ENCODE data around the gene IGLL5. TPM values are rescaled to one million over a fixed set of nuclear protein-coding genes. Genes with fewer than 3 reads are reported as not detected.

Gene IGLL5
- total RNA-seq, 1 donor from 2014 or later, result not detected

DNA sequence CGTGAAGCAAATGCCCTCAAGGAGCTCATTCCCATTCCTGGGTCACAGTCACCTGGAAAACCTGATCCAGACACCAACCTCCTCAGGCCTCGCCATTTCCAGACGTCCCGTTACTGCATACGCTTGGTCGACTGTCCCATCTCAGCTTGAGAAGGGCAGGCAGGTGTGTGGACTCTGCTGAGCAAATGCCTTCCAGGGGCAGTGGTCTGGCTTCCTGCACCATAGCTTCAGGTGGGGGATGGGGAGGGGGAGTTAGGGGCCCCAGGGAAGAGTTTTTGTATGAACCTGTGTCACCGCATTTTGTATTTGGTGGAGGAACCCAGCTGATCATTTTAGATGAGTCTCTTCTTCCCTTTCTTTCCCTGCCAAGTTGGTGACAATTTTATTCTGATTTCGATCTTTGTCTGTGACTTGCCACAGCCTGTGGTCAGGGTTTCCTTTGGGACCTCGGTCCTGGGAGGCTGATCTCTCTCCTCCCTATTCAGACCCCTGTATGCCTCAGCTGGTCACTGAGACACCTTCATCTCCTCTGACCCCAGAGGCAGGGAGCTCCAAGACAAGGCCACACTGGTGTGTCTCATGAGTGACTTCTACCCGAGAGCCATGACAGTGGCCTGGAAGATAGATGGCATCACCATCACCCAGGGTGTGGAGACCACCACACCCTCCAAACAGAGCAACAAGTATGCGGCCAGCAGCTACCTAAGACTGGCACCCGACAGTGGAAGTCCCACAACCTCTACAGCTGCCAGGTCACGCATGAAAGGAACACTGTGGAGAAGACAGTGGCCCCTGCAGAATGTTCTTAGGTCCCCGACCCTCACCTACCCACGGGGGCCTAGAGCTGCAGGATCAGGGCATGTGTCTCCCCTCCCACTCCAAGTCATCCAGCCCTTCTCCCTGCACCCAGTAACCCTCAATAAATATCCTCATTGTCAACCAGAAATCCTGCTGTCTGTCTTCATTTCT lies 22.9 kb downstream of the IGLL5 start:
- Histone ChIP-seq H3K4me3 (ENCODE audit: low read depth, low read length) (no peak overlapping the region), H3K27me3 (ENCODE audit: control insufficient read depth, insufficient read depth, low read length) (no peaks in the 10 kb centered on the region), H3K36me3 (ENCODE audit: control insufficient read depth, insufficient read depth, low read length) (no peaks in the 10 kb centered on the region)
- no peak for FAIRE-seq
- TF ChIP-seq, protein P1, sequence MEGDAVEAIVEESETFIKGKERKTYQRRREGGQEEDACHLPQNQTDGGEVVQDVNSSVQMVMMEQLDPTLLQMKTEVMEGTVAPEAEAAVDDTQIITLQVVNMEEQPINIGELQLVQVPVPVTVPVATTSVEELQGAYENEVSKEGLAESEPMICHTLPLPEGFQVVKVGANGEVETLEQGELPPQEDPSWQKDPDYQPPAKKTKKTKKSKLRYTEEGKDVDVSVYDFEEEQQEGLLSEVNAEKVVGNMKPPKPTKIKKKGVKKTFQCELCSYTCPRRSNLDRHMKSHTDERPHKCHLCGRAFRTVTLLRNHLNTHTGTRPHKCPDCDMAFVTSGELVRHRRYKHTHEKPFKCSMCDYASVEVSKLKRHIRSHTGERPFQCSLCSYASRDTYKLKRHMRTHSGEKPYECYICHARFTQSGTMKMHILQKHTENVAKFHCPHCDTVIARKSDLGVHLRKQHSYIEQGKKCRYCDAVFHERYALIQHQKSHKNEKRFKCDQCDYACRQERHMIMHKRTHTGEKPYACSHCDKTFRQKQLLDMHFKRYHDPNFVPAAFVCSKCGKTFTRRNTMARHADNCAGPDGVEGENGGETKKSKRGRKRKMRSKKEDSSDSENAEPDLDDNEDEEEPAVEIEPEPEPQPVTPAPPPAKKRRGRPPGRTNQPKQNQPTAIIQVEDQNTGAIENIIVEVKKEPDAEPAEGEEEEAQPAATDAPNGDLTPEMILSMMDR (IDR thresholded peaks at IDR 0.05; ENCODE audit: insufficient read depth, low read length, severe bottlenecking), result no peak
- DNase-seq (ENCODE audit: low read depth), result no peak

DNA sequence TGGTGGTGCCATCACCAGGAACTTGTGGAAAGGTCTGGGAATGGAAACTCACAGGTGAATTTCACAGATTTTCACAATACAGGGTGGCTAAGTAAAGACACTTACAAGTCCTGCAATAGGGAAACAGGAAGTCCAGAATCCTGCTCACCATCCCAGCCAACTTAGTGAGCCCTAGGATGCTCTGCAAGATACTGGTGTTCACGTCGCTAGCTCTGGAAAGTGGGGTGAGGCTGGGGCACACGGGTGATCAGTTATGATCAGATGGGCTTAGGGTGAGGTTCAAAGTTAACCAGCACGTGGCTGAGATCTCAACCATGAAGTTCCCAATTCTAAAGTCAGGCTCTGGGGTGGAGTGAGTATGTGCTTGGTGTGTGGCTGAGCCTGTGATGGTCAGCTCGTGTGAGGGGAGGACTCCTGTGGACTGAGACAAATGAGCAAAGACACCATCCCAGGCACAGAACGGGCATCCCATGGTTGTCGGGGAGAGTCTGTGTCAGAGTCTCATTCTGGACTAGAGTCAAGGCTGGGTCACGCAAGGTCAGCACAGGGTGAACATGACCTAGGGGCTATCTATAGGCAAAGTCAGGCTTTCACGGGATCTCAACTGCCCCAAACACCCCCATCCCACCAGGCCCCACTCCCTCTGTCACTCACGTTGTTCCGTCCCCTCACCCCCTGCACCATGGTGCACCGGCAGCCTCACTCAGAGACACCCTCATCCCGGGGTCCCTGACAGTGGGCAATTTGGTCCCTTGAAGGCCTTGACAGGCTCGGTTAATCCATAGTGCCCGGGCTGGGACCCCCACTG lies 23.9 kb downstream of the IGLL5 start:
- FAIRE-seq, result peak; percentile 52
- no peaks in the 10 kb centered on the region for H3K27me3 ChIP-seq (ENCODE audit: control insufficient read depth, insufficient read depth, low read length)
- TF ChIP-seq, protein P1 (IDR thresholded peaks at IDR 0.05; ENCODE audit: insufficient read depth, low read length, severe bottlenecking), result no peak

DNA sequence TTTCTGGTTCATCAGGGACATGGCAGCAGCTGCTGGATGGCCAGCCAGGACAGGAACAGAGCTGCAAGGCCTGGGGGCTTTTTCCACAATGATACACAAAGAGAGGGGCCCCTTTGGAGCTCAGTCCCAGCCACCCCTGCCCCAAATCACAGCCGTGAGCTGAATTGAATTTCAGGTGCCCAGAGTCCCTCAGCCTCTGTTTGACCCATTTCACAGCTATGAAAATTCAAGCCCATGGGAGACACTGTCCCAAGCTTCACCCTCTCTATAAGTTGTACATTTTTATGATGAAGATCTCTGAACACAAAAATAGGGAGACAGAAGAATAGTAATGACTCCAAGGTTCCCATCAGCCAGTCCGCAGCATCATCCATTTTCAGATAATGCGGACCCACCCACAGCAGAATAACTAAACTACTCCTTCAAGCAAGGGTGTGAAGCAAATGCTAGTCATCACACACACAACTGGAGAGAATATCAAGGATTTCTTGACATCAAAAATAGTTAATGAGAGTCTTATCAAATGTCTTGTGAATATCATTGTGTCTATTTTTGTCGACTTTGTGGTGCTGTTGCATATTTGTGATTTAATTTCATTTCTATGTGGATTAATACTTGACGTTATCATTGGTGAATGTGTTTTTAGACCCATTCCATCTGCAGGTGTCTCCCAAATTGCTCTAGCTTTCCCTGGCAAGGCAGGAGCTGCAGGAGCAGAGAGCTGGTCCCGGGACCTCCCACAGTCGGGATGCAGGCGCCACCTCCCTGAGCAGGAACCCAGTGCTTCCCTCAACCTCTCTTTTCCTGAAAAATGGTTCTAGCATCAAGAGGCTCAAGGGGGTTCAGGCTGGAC lies 24.7 kb downstream of the IGLL5 start:
- Histone ChIP-seq H3K27me3 (ENCODE audit: control insufficient read depth, insufficient read depth, low read length) (no peaks in the 10 kb centered on the region), H3K4me3 (ENCODE audit: low read depth, low read length) (no peak overlapping the region), H3K36me3 (ENCODE audit: control insufficient read depth, insufficient read depth, low read length) (no peaks in the 10 kb centered on the region)
- no peak for DNase-seq (ENCODE audit: low read depth)
- TF ChIP-seq, protein P1 (IDR thresholded peaks at IDR 0.05; ENCODE audit: insufficient read depth, low read length, severe bottlenecking), result no peak
- FAIRE-seq, result no peak

More for the DNA sequence above, 23.9 kb downstream of the IGLL5 start:
- no peaks in the 10 kb centered on the region for H3K36me3 ChIP-seq (ENCODE audit: control insufficient read depth, insufficient read depth, low read length)
- DNase-seq (ENCODE audit: low read depth), result no peak
- no peak overlapping the region for H3K4me3 ChIP-seq (ENCODE audit: low read depth, low read length)

DNA sequence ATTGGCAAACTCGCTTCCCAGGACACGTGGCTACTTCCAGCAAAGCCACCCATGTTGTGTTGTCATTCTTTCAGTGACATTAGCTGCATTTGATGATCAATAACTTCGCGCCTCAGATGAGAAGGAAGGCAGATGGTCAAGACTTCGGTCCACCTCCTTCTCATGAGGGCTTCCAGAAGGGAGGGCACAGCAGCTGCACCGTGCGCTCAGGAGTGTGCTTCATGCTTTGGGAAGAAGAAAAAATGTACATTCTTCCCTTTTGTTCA lies 25.3 kb downstream of the IGLL5 start:
- FAIRE-seq, result no peak
- TF ChIP-seq, protein P1 (IDR thresholded peaks at IDR 0.05; ENCODE audit: insufficient read depth, low read length, severe bottlenecking), result no peak
- Histone ChIP-seq H3K36me3 (ENCODE audit: control insufficient read depth, insufficient read depth, low read length) (no peaks in the 10 kb centered on the region), H3K4me3 (ENCODE audit: low read depth, low read length) (no peak overlapping the region), H3K27me3 (ENCODE audit: control insufficient read depth, insufficient read depth, low read length) (no peaks in the 10 kb centered on the region)
- DNase-seq (ENCODE audit: low read depth), result no peak

DNA sequence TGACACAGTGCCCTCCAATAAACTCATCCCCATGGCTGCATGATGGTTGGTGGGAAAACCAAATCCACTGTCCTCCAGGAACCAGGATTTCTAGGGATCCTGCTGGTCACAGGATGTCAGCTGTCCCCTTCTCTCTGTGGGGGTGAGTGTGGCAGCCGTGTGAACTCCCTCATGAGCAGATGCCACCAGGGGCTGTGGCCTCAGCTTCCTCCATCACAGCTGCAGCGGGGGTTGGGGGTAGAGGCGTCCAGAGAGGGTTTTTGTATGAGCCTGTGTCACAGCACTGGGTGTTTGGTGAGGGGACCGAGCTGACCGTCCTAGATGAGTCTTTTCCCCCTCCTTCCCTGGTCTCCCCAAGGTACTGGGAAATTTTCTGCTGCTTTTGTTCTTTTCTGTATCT lies 26.4 kb downstream of the IGLL5 start:
- H3K36me3 ChIP-seq (ENCODE audit: control insufficient read depth, insufficient read depth, low read length), result no peaks in the 10 kb centered on the region
- TF ChIP-seq, protein P1 (IDR thresholded peaks at IDR 0.05; ENCODE audit: insufficient read depth, low read length, severe bottlenecking), result no peak
- no peak overlapping the region for H3K4me3 ChIP-seq (ENCODE audit: low read depth, low read length)
- H3K27me3 ChIP-seq (ENCODE audit: control insufficient read depth, insufficient read depth, low read length), result no peaks in the 10 kb centered on the region
- FAIRE-seq, result no peak
- no peak for DNase-seq (ENCODE audit: low read depth)
